Naive thymus-derived CD8-positive, alpha-beta T cell (primary cell): ENCODE data around the gene ITGA7. TPM values are rescaled to one million over a fixed set of nuclear protein-coding genes. Genes with fewer than 3 reads are reported as not detected.
A peak's percentile ranks its signal among the peaks of the same experiment; 100 is the strongest.

ENCODE experiments used
- ATAC-seq, 2 donors: fragments of 150-1000 bp; cut with Tn5 transposase in 1 of 2; sonication (Bioruptor Pico), chemical (Tn5 transposase) in 1 of 2; 1 replicate in 1 of 2; 2 replicates in 1 of 2; pipeline ENCODE4 v1.10.0; 2021; ENCODE audit warnings: mild to moderate bottlenecking in 2 of 2, moderate library complexity in 2 of 2
- POLR2A ChIA-PET: fragments of 350-600 bp; sonication (Branson Sonifier 250); formaldehyde crosslinking; loops from one replicate; lab custom pipeline; 2021; ENCODE audit warnings: antibody characterized with exemption; lab: Charles Lee
- DNase-seq, 10 donors: peaks; one replicate each; pipeline versions ENCODE4 v3.0.0 to v3.0.0-alpha.2; 2020 to 2022
- H3K27ac Mint-ChIP-seq, 10 donors: one replicate each; pipeline ENCODE4 v1.8.0; 2020 to 2022; ENCODE audit warnings: mild to moderate bottlenecking in 10 of 10, mixed read lengths in 10 of 10, moderate library complexity in 4 of 10, inconsistent platforms in 1 of 10
- H3K27me3 Mint-ChIP-seq, 5 donors: one replicate each; pipeline ENCODE4 v1.8.0; 2021 to 2022; ENCODE audit warnings: mixed read lengths in 5 of 5
- H3K36me3 Mint-ChIP-seq, 3 donors: one replicate each; pipeline ENCODE4 v1.8.0; 2020 to 2022; ENCODE audit warnings: mixed read lengths in 3 of 3, mild to moderate bottlenecking in 2 of 3, inconsistent platforms in 1 of 3
- H3K4me1 Mint-ChIP-seq, 4 donors: one replicate each; pipeline ENCODE4 v1.8.0; 2021 to 2022; ENCODE audit warnings: mixed read lengths in 4 of 4
- H3K4me3 Mint-ChIP-seq, 10 donors: one replicate each; pipeline ENCODE4 v1.8.0; 2020 to 2022; ENCODE audit warnings: mild to moderate bottlenecking in 10 of 10, mixed read lengths in 10 of 10, moderate library complexity in 6 of 10, inconsistent platforms in 1 of 10
- H3K9me3 Mint-ChIP-seq, 9 donors: one replicate each; pipeline ENCODE4 v1.8.0; 2020 to 2022; ENCODE audit warnings: mixed read lengths in 9 of 9, mild to moderate bottlenecking in 3 of 9, inconsistent platforms in 1 of 9, moderate library complexity in 1 of 9
- polyA plus RNA-seq, 3 donors: library from polyadenylated mRNA; unstranded; fragments of 300-500 nt; fragmentation: Illumina TruSeq; gene quantifications; one replicate each; pipeline ENCODE4 v1.2.3, GENCODE V29; 2021
- total RNA-seq, 8 experiments: library from RNA in 2 of 8; stranded (reverse) in 2 of 8; gene quantifications; one replicate each; pipeline ENCODE4 v1.2.3 and lab custom pipeline; 2021 to 2026

ITGA7 gene
- total and polyA plus RNA-seq, 5 experiments from 2014 or later, result 1.5 to 7.0 (median 3.4) TPM; not detected in 1

DNA sequence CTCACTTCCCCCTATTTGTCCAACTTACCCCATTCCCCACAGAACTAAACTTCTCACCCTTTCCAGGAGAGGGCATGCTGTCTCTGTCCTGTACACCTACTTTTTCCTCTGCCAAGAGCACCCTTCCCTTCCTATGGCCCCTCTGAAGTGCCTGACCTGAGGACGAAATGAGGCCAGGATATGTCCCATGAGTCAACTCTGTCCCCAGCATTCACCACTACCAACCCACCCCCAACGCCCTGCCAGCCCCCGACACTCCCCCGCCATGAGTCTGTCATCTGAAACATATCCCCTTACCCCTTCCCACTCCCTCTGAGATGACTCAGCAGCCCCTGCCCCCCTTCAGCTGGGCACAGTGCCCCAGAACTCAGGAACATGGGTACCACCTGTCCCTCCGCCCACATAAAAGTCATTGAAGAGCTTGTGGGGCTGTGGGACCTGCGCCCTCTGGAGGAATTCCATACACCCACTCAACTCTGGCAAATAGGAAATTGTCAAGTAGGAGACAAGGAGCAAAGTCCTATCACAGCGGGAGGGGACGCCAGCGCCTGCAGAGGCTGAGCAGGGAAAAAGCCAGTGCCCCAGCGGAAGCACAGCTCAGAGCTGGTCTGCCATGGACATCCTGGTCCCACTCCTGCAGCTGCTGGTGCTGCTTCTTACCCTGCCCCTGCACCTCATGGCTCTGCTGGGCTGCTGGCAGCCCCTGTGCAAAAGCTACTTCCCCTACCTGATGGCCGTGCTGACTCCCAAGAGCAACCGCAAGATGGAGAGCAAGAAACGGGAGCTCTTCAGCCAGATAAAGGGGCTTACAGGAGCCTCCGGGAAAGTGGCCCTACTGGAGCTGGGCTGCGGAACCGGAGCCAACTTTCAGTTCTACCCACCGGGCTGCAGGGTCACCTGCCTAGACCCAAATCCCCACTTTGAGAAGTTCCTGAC is 26.3 kb downstream of the ITGA7 start:
- Mint-ChIP-seq H3K36me3 (no peaks in the 10 kb centered on the region), H3K4me1 (peaks cover 13 to 28% (median 15%) of the 10 kb centered on the region in 4 donors), H3K4me3 (peak overlapping the region in 7 of 10 donors; percentile 18 to 68 (median 39)), H3K27ac (peak overlapping the region in 1 of 10 donors; percentile 26), H3K27me3 (peaks cover 7 to 22% (median 15%) of the 10 kb centered on the region in 5 donors), H3K9me3 (no peaks in the 10 kb centered on the region)
- DNase-seq (no peak), ATAC-seq (peak in 1 of 2 donors; percentile 45)
- POLR2A ChIA-PET, result no interaction called here

DNA sequence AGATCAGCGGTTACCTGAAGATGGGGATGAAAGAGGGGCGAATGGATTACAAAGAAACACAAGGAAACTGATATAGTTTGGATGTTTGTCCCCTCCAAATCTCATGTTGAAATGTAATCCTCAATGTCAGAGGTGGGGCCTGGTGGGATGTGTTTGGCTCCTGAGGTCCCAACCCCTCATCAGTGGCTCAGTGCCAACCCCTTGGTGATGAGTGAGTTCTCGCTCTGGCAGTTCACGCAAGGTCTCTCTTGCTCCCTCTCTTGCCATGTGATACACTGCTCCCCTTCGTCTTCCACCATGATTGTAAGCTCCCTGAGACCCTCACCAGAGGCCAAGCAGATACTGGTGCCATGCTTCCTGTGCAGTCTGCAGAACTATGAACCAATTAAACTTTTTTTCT is 28.0 kb downstream of the ITGA7 start:
- POLR2A ChIA-PET, result no interaction called here
- peaks cover 9 to 26% (median 22%) of the 10 kb centered on the region in 5 donors for H3K27me3 Mint-ChIP-seq
- no peak for ATAC-seq
- no peaks in the 10 kb centered on the region for H3K36me3 Mint-ChIP-seq
- no peak overlapping the region for H3K27ac Mint-ChIP-seq
- H3K4me3 Mint-ChIP-seq, result no peak overlapping the region
- DNase-seq, result no peak
- no peaks in the 10 kb centered on the region for H3K9me3 Mint-ChIP-seq
- peaks cover 9 to 31% (median 13%) of the 10 kb centered on the region in 4 donors for H3K4me1 Mint-ChIP-seq

DNA sequence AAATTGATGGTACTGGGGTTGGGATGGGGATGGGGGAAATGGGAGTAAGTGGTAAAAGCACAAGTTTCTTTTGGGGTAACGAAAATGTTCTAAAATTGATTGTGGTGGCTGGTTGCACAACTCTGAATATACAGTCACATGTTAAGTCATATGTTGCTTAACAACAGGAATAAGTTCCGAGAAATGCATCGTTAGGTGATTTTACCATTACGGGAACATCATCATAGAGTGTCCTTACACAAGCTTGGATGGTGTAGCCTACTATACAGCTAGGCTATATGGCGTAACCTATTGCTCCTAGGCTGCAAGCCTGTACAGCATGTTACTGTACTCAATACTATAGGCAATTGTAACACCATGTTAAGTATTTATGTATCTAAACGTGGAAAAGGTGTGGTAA is 31.0 kb downstream of the ITGA7 start:
- Mint-ChIP-seq H3K36me3 (no peaks in the 10 kb centered on the region), H3K27ac (no peak overlapping the region), H3K27me3 (peaks cover 14 to 32% (median 20%) of the 10 kb centered on the region in 5 donors), H3K9me3 (no peaks in the 10 kb centered on the region), H3K4me3 (no peak overlapping the region), H3K4me1 (peaks cover 8 to 25% (median 10%) of the 10 kb centered on the region in 4 donors)
- ATAC-seq (no peak), DNase-seq (no peak)
- POLR2A ChIA-PET, result no interaction called here

DNA sequence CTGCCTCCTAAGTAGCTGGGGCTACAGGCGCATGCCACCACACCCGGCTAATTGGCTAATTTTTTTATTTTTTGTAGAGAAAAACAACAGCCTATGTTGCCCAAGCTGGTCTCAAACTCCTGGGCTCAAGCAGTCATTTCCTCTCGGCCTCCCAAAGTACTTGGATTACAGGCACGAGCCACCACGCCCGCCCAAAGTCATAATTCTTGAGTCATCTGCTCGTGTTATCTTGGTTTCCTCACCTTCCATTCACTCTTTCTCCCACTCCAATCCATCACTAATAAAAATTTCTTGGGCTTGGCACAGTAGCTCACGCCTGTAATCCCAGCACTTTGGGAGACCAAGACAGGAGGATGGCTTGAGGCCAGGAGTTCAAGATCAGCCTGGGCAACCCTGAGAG is 32.0 kb downstream of the ITGA7 start:
- Mint-ChIP-seq H3K27ac (no peak overlapping the region), H3K9me3 (no peaks in the 10 kb centered on the region), H3K4me3 (no peak overlapping the region), H3K27me3 (peaks cover 9 to 24% (median 12%) of the 10 kb centered on the region in 5 donors), H3K4me1 (peaks cover 0 to 16% (median 1%) of the 10 kb centered on the region in 4 donors), H3K36me3 (no peaks in the 10 kb centered on the region)
- ATAC-seq (no peak), DNase-seq (no peak)
- POLR2A ChIA-PET, result no interaction called here

DNA sequence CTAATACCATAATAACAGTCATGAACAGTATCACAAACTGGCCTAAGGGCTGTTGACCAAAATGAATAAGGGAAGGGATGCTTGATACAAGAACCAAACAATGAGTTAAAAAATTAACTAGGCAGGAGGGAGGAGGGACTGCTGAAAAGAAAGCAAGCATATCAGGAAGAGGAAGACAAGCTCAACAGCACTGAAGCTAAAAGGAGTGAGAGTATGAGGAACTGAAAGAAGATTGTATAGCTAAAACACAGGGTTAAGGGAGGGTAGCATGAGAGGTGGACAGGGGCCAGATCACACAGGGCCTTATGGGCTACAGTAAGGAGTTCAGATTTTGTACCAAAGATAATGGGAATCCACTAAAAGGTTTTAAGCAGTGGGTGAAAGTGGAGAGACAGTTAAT is 34.1 kb downstream of the ITGA7 start:
- Mint-ChIP-seq H3K36me3 (no peaks in the 10 kb centered on the region), H3K27me3 (peaks cover 4 to 15% (median 11%) of the 10 kb centered on the region in 5 donors), H3K4me3 (peak overlapping the region in 1 of 10 donors; percentile 20), H3K27ac (peak overlapping the region in 2 of 10 donors; percentile 58 to 60), H3K4me1 (peaks cover 0 to 16% (median 1%) of the 10 kb centered on the region in 4 donors), H3K9me3 (no peaks in the 10 kb centered on the region)
- POLR2A ChIA-PET, result no interaction called here
- peak in 1 of 2 donors; percentile 44 for ATAC-seq
- no peak for DNase-seq

DNA sequence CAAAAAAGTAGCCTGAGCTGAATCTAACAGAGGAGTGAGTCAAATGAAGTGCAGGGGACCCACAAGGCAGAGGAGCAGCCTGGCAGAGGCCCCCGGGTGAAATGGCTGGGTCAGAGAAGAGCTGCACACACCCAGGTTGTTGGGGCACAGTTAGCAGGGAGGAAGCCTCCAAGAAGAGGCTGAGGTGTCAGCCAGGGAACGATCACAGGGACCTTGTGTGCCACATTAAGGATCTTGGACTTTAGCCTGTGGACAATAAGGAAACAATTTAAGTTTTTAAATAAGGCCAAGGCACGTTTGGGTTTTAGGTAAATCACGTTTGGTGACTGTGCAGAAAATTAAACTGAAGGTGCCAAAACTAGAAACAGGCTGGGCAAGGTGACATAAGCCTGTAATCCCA is 36.0 kb downstream of the ITGA7 start:
- POLR2A ChIA-PET, result no interaction called here
- Mint-ChIP-seq H3K9me3 (no peaks in the 10 kb centered on the region), H3K36me3 (no peaks in the 10 kb centered on the region), H3K4me3 (no peak overlapping the region), H3K27me3 (peaks cover 4 to 15% (median 11%) of the 10 kb centered on the region in 5 donors), H3K27ac (peak overlapping the region in 1 of 10 donors; percentile 7), H3K4me1 (peaks cover 0 to 16% (median 1%) of the 10 kb centered on the region in 4 donors)
- DNase-seq (no peak), ATAC-seq (no peak)

DNA sequence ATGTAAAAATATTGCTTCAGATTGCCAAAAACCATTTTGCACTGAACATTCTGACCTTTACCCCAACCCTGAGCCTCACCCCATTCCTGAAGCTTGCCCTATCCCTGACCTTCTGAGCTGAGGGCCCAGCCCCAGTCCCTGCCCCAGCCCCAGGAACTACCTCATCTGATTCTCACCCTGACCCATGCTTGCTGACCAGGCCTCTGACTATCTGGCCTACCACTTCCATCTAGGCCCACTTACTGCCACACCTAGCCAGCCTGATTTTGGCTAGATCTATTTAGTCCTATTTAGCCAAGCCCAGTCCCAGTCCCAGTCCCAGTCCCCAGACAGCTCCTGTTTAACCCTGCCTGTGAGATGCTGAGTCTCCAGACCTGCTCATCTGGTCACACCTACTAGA is 37.4 kb downstream of the ITGA7 start:
- POLR2A ChIA-PET, result no interaction called here
- no peaks in the 10 kb centered on the region for H3K36me3 Mint-ChIP-seq
- H3K4me1 Mint-ChIP-seq, result peaks cover 0 to 16% (median 1%) of the 10 kb centered on the region in 4 donors
- ATAC-seq, result no peak
- peaks cover 0 to 15% (median 11%) of the 10 kb centered on the region in 5 donors for H3K27me3 Mint-ChIP-seq
- peak overlapping the region in 1 of 10 donors; percentile 65 for H3K27ac Mint-ChIP-seq
- no peak overlapping the region for H3K4me3 Mint-ChIP-seq
- no peaks in the 10 kb centered on the region for H3K9me3 Mint-ChIP-seq
- no peak for DNase-seq

DNA sequence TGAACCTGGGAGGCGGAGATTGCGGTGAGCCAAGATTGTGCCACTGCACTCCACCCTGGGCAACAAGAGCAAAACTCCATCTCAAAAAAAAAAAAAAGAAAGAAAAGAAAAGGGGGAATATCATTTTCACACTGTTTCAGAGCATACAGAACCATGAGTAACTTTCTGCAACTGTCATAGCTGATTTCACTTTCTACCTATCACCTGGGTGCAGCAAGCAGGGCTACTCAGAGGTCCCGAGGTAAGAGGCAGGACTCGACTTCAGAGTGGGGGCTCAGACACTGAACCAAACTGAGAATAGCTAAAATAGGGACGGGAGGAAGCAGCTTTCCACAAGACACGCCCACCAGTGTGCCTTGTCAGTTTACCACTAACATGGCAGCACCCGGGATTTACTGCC is 41.2 kb downstream of the ITGA7 start:
- ATAC-seq, result no peak
- no peaks in the 10 kb centered on the region for H3K9me3 Mint-ChIP-seq
- peaks cover 0 to 6% (median 3%) of the 10 kb centered on the region in 5 donors for H3K27me3 Mint-ChIP-seq
- H3K4me3 Mint-ChIP-seq, result no peak overlapping the region
- no peak overlapping the region for H3K27ac Mint-ChIP-seq
- POLR2A ChIA-PET, result no interaction called here
- H3K4me1 Mint-ChIP-seq, result no peaks in the 10 kb centered on the region
- no peak for DNase-seq
- no peaks in the 10 kb centered on the region for H3K36me3 Mint-ChIP-seq

DNA sequence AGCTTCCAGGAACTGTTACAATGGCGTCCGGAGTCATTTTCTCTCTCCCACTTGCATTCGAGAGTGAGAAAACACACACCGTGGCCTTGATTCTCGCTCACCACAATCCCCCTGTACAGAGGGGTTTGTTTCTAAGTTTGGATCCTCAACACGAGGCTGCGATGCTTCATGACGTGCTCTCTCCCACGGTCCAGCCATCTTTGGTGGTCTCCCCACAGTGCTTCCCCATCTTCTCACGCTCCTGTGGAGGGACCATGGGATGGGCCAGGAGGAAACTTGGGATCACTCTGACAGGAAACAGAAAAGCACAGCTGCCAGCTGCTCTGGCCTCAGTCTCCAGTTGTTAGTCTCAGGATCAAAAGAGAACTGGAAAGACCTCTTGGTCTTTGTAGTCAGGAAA is 42.9 kb downstream of the ITGA7 start:
- no peaks in the 10 kb centered on the region for H3K9me3 Mint-ChIP-seq
- no peaks in the 10 kb centered on the region for H3K4me1 Mint-ChIP-seq
- no peak overlapping the region for H3K4me3 Mint-ChIP-seq
- POLR2A ChIA-PET, result no interaction called here
- ATAC-seq (no peak), DNase-seq (no peak)
- H3K36me3 Mint-ChIP-seq, result no peaks in the 10 kb centered on the region
- H3K27ac Mint-ChIP-seq, result peak overlapping the region in 1 of 10 donors; percentile 38
- peaks cover 0 to 6% (median 2%) of the 10 kb centered on the region in 5 donors for H3K27me3 Mint-ChIP-seq

DNA sequence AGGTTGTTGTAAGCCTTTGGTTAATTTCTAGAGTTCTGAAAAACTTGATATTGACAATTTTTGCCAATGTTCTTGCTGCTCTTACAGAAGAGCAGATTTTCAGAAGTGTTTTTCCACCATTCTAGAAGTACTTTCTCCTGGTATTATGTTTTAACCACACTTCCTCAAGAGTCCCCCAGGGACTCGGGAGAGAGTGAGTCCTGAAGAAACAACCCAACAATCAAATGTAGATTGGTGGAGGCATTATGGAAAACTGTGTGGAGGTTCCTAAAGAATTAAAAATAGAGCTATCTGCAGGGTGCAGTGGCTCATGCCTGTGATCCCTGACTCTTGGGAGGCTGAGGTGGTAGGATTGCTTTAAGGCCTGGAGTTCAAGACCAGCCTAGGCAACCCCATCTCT is 44.3 kb downstream of the ITGA7 start:
- H3K36me3 Mint-ChIP-seq, result no peaks in the 10 kb centered on the region
- ATAC-seq, result no peak
- DNase-seq, result no peak
- POLR2A ChIA-PET, result no interaction called here
- no peaks in the 10 kb centered on the region for H3K9me3 Mint-ChIP-seq
- H3K27me3 Mint-ChIP-seq, result peaks cover 0 to 6% (median 2%) of the 10 kb centered on the region in 5 donors
- no peaks in the 10 kb centered on the region for H3K4me1 Mint-ChIP-seq
- no peak overlapping the region for H3K27ac Mint-ChIP-seq
- no peak overlapping the region for H3K4me3 Mint-ChIP-seq

DNA sequence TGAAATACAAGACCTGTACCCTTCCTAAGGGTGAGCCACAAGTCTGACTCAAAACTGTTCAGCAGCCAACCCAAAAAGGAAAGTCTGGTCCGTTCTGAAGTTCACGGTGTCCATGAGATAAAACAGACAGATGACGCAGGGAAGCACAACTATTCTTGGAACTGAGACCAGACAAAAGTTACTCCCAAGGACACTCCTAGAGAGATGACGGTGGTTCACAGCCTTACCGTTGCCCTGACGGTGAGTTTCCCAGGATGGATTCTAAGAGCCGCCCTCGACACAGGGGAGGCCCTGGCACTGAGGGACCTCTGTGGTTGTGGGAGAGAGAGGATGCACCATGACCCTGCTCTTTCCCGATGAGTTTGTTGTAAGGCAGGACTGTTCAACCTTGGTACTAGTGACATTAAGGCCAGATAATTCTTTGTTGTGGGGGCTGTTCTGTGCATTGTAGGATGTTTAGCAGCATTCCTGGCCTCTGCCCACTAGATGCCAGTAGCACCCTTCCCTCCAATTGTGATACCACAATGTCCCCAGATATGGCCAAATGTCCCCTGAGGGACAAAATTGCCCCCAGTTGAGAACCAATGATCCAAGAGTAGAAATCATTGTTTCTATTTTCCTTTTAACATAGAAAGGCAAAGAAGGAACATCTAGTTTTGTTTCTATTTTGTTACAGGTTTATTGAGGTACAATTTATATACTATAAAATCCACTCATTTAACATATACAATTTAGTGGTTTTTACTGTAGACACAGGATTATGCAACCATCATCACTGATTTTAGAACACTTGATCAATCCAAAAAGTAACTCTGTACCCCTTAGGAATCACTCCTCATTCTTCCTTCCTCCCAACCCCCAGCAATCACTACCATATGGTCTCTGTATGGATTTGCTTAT is 48.0 kb downstream of the ITGA7 start:
- Mint-ChIP-seq H3K36me3 (no peaks in the 10 kb centered on the region), H3K4me1 (peaks cover 0 to 4% (median 1%) of the 10 kb centered on the region in 4 donors), H3K4me3 (no peak overlapping the region), H3K9me3 (no peaks in the 10 kb centered on the region), H3K27me3 (peaks cover 0 to 5% (median 0%) of the 10 kb centered on the region in 5 donors), H3K27ac (no peak overlapping the region)
- ATAC-seq (no peak), DNase-seq (no peak)
- POLR2A ChIA-PET, result no interaction called here

DNA sequence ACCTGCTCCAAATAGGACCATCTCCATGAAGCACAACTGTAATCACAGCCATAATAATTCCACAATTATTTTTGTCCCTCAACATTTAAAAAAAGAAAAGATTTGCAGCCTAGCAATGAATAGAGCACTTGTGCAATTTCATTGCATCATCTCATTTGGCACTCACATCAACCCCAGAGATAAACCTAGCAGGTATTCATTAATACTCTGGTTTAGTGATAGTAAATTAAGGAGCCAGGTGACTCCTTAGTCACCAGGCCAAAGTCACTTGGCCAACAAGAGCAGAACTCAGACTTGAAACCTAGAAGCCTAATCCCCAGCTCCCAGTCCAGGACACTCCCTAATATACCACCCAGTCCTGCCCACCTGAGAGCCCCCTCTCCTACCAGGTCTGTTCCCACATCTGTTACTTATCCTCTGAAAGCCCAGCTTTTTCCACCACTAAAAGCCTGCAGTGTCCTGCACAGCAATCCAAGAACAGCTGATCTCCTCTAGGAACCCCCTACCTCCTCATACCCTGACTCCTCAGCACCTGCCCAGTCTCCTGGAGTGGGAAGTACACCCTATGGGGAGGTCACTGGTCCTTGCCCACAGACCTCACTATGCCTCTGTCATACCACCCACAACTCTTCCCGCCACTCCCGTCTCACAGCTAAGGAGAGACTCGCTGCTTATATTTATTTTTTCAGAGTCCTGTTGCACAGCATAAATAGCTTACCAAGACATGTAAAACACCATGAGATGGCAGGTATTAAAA is 48.9 kb downstream of the ITGA7 start:
- no peak for DNase-seq
- peaks cover 0 to 4% (median 1%) of the 10 kb centered on the region in 4 donors for H3K4me1 Mint-ChIP-seq
- peaks cover 0 to 5% (median 0%) of the 10 kb centered on the region in 5 donors for H3K27me3 Mint-ChIP-seq
- POLR2A ChIA-PET, result no interaction called here
- no peak overlapping the region for H3K4me3 Mint-ChIP-seq
- no peaks in the 10 kb centered on the region for H3K36me3 Mint-ChIP-seq
- H3K9me3 Mint-ChIP-seq, result no peaks in the 10 kb centered on the region
- ATAC-seq, result no peak
- no peak overlapping the region for H3K27ac Mint-ChIP-seq
